Measurements from ENCODE around the gene C19orf12.

C19orf12 gene

GRCh38 chr19:29705706-29706105, 9.4 kb downstream of the C19orf12 start:
- TF ChIP-seq FOXM1 (IDR thresholded peaks at IDR 0.05; ENCODE audit: borderline replicate concordance, low read depth) (no peak), USF1 (IDR thresholded peaks at IDR 0.05) (no peak), CREB1 (IDR thresholded peaks at IDR 0.05; ENCODE audit: low read depth) (no peak), CEBPB (IDR thresholded peaks at IDR 0.05) (no peak), RAD21 (IDR thresholded peaks at IDR 0.05; ENCODE audit: low read depth) (no peak)

GRCh38 chr19:29704562-29705558, 10.2 kb downstream of the C19orf12 start:
- TF ChIP-seq MAX (IDR thresholded peaks at IDR 0.05) (no peak), FOXM1 (IDR thresholded peaks at IDR 0.05; ENCODE audit: borderline replicate concordance, low read depth) (no peak), EP300 (IDR thresholded peaks at IDR 0.05; ENCODE audit: borderline replicate concordance) (no peak), USF1 (IDR thresholded peaks at IDR 0.05) (no peak), CREB1 (IDR thresholded peaks at IDR 0.05; ENCODE audit: low read depth) (no peak), TCF12 (IDR thresholded peaks at IDR 0.05; ENCODE audit: low read depth) (no peak), EGR1 (IDR thresholded peaks at IDR 0.05) (no peak), RAD21 (IDR thresholded peaks at IDR 0.05; ENCODE audit: low read depth) (no peak), CEBPB (IDR thresholded peaks at IDR 0.05) (no peak), ZBTB7A (IDR thresholded peaks at IDR 0.05; ENCODE audit: low read depth) (no peak), TEAD4 (IDR thresholded peaks at IDR 0.05) (no peak), TAF1 (IDR thresholded peaks at IDR 0.05; ENCODE audit: low read depth) (no peak), REST (IDR thresholded peaks at IDR 0.05; ENCODE audit: low read depth) (no peak), YY1 (IDR thresholded peaks at IDR 0.05; ENCODE audit: low read depth) (no peak), NFIC (IDR thresholded peaks at IDR 0.05) (no peak)

- no peak for TF ChIP-seq ZBTB7A (IDR thresholded peaks at IDR 0.05; ENCODE audit: low read depth)
Measured at GRCh38 chr19:29702963-29703320, 12.1 kb downstream of the C19orf12 start.

GRCh38 chr19:29702161-29702962, 12.7 kb downstream of the C19orf12 start:
- no peak for TF ChIP-seq ZBTB7A (IDR thresholded peaks at IDR 0.05; ENCODE audit: low read depth)

- TF ChIP-seq NFIC (IDR thresholded peaks at IDR 0.05) (no peak), ZBTB7A (IDR thresholded peaks at IDR 0.05; ENCODE audit: low read depth) (no peak), TAF1 (IDR thresholded peaks at IDR 0.05; ENCODE audit: low read depth) (no peak), FOXM1 (IDR thresholded peaks at IDR 0.05; ENCODE audit: borderline replicate concordance, low read depth) (no peak), TEAD4 (IDR thresholded peaks at IDR 0.05) (no peak), MAX (IDR thresholded peaks at IDR 0.05) (no peak), RAD21 (IDR thresholded peaks at IDR 0.05; ENCODE audit: low read depth) (no peak), USF1 (IDR thresholded peaks at IDR 0.05) (no peak), TCF12 (IDR thresholded peaks at IDR 0.05; ENCODE audit: low read depth) (no peak), YY1 (IDR thresholded peaks at IDR 0.05; ENCODE audit: low read depth) (no peak), EP300 (IDR thresholded peaks at IDR 0.05; ENCODE audit: borderline replicate concordance) (no peak), CEBPB (IDR thresholded peaks at IDR 0.05) (no peak), REST (IDR thresholded peaks at IDR 0.05; ENCODE audit: low read depth) (no peak), CREB1 (IDR thresholded peaks at IDR 0.05; ENCODE audit: low read depth) (no peak), EGR1 (IDR thresholded peaks at IDR 0.05) (no peak)
Measured at GRCh38 chr19:29700498-29700897, 14.6 kb downstream of the C19orf12 start.

Measured in Ishikawa (cell line).